GM12878 (cell line): ENCODE measurements around the gene CNTNAP2.
A peak's percentile ranks its signal among the peaks of the same experiment; 100 is the strongest.

Experiments
- CTCF ChIP-seq, 3 experiments: IDR thresholded peaks in 2 of 3; conservative IDR thresholded peaks in 1 of 3; 2 replicates each; pipeline ENCODE4 v1.5.1; 2011; ENCODE audit warnings: low read depth in 3 of 3, low read length in 3 of 3, mild to moderate bottlenecking in 3 of 3, control low read depth in 2 of 3, moderate library complexity in 2 of 3, inconsistent platforms in 1 of 3, mixed read lengths in 1 of 3; ENCODE audit not compliant: control insufficient read depth in 2 of 3, insufficient read depth in 1 of 3; ENCODE audit errors: extremely low read depth in 1 of 3
- EZH2 ChIP-seq: IDR thresholded peaks from 2 replicates; pipeline ENCODE4 v1.6.1; 2012; ENCODE audit warnings: low read depth, mild to moderate bottlenecking, control low read depth, inconsistent platforms, low read length, borderline replicate concordance; ENCODE audit not compliant: control insufficient read depth
- FOS ChIP-seq: IDR thresholded peaks from 3 replicates; pipeline ENCODE4 v1.6.1; 2011; ENCODE audit warnings: borderline replicate concordance; ENCODE audit not compliant: insufficient read length; ENCODE audit errors: extremely low read depth
- FOXM1 ChIP-seq: IDR thresholded peaks from 2 replicates; pipeline ENCODE4 v1.6.1; 2012; ENCODE audit warnings: low read depth, mild to moderate bottlenecking, inconsistent platforms, low read length, moderate library complexity
- MYC ChIP-seq: IDR thresholded peaks from 2 replicates; pipeline ENCODE4 v1.6.1; 2011; ENCODE audit warnings: mild to moderate bottlenecking, low read length, moderate library complexity, inconsistent platforms; ENCODE audit not compliant: insufficient read depth, insufficient replicate concordance, insufficient read length, severe bottlenecking
- NRF1 ChIP-seq: conservative IDR thresholded peaks from 2 replicates; pipeline ENCODE4 v1.6.1; 2011; ENCODE audit warnings: mild to moderate bottlenecking, low read depth, low read length, improper control_type of control experiment
- POLR2A ChIP-seq: IDR thresholded peaks from 2 replicates; pipeline ENCODE4 v1.6.1; 2011; ENCODE audit warnings: low read depth, mild to moderate bottlenecking, low read length
- POU2F2 ChIP-seq: IDR thresholded peaks from 3 replicates; pipeline ENCODE4 v1.6.1; 2011; ENCODE audit warnings: low read depth, mild to moderate bottlenecking, low read length, borderline replicate concordance
- SMC3 ChIP-seq: IDR thresholded peaks from 2 replicates; pipeline ENCODE4 v1.6.1; 2011; ENCODE audit warnings: low read length, improper control_type of control experiment, borderline replicate concordance

GRCh38 chr7:148253629-148254028 lies 2137.0 kb downstream of the CNTNAP2 start:
- no peak for TF ChIP-seq POLR2A
- no peak for TF ChIP-seq MYC
- TF ChIP-seq CTCF (IDR thresholded peaks at IDR 0.05 in 2 of 3, conservative IDR thresholded peaks at IDR 0.05 in 1 of 3; ENCODE audit: control insufficient read depth in 2 of 3, extremely low read depth in 1 of 3, insufficient read depth in 1 of 3, low read depth in 3 of 3, low read length in 3 of 3), result no peak
- TF ChIP-seq FOXM1, result peak; percentile 66; the same call in 1 of the 2 replicates
- TF ChIP-seq SMC3, result no peak
- TF ChIP-seq EZH2, result no peak
- TF ChIP-seq POU2F2, result peak; percentile 95
- TF ChIP-seq FOS, result no peak
- no peak for TF ChIP-seq NRF1
